HL-60 (cell line): Measurements from ENCODE around the gene PLEKHJ1.

Experiments
- GABPA ChIP-seq: IDR thresholded peaks from 2 replicates; pipeline ENCODE4 v1.6.1; 2012; ENCODE audit warnings: low read depth
- TF ChIP-seq, protein P1 (sequence below): IDR thresholded peaks from one replicate; pipeline ENCODE4 v1.5.1; 2011; ENCODE audit warnings: low read length, control low read depth, inconsistent platforms; ENCODE audit not compliant: insufficient read depth

DNA sequence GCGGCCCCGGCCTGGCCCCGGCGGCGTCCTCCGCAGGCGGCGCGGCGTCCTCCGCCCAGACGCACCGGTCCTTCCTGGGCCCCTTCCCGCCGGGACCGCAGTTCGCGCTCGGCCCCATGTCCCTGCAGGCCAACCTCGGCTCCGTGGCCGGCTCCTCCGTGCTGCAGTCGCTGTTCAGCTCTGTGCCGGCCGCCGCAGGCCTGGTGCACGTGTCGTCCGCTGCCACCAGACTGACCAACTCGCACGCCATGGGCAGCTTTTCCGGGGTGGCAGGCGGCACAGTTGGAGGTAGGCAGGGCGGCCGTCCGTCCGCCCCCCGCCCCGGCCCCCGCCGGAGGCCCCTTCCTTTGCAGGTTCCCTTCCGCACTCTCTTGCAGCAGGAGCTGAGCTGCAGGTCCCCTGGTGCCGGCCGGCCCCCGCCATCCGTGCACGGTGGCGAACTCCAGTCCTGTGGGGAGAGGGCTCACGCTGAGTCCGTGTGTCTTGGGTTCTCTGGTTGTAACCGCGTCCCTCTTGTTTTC lies 9.2 kb downstream of the PLEKHJ1 start:
- TF ChIP-seq GABPA = no peak
- TF ChIP-seq, protein P1, sequence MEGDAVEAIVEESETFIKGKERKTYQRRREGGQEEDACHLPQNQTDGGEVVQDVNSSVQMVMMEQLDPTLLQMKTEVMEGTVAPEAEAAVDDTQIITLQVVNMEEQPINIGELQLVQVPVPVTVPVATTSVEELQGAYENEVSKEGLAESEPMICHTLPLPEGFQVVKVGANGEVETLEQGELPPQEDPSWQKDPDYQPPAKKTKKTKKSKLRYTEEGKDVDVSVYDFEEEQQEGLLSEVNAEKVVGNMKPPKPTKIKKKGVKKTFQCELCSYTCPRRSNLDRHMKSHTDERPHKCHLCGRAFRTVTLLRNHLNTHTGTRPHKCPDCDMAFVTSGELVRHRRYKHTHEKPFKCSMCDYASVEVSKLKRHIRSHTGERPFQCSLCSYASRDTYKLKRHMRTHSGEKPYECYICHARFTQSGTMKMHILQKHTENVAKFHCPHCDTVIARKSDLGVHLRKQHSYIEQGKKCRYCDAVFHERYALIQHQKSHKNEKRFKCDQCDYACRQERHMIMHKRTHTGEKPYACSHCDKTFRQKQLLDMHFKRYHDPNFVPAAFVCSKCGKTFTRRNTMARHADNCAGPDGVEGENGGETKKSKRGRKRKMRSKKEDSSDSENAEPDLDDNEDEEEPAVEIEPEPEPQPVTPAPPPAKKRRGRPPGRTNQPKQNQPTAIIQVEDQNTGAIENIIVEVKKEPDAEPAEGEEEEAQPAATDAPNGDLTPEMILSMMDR = no peak
